Ramos (cell line): ENCODE measurements around the gene NSMF.

Experiments used
- in situ Hi-C: fragments of 300-500 bp; cut with MboI; formaldehyde crosslinking; loops from one replicate; pipeline ENCODE4 v1.14.3; 2022; ENCODE audit warnings: low sequenced_read_pairs; ENCODE audit not compliant: unreplicated experiment

Gene NSMF

DNA sequence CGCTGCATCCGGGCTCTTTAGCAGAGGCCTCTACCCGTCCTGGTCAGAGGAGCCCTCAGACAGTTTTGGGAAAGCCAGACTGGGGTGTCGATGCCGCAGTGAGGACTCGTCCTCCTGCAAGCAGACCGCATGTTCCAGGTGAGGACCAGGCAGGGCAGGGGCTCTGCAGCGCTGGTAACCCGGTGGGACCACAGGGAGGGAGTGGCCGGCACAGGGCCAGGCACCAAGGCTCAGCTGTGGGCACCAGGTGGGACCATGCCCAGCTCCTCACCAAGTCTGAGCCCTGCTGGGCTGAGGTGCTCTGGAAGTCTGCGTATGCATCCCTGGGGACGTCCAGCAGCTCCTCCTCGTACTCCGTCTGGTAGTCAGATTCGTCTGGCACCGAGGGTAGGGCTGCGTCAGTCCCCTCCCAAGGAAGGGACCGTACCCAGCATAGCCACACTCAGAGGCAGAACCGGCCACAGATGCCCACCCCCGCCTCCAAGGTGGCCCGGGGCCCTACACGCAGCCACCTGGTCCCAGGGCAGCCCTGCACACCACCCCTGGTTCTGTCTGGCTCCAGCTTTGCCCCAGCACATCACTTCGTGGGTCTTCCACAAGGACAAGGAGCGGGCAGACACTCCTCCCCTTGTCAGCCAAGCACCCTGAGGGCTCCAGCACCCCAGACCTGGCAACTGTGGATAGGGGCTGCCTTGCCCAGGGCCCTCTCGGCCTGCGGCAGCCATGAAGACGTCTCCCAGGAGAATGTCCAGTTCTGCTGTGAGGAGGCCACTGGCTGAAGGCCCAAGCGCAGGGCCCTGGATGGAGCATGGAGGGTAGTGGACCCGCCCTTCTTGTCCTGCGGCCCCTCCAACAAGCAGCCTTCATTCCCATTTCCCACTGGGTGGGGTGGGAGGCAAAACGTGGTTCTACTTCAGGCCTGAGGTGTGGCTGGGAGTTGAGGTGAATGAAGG lies 1.5 kb upstream of the NSMF start:
- in situ Hi-C loops: loop anchor here (25.0 kb wide), 1 partner anchor 673 kb away; the partner anchor contains the start of genes CCDC183 and TMEM141

GRCh38 chr9:137459601-137460362 lies 648 bp upstream of the NSMF start:
- in situ Hi-C loops: loop anchor here (25.0 kb wide), 1 partner anchor 672 kb away; the partner anchor contains the start of genes CCDC183 and TMEM141

- in situ Hi-C loops: loop anchor here (25.0 kb wide), 1 partner anchor 671 kb away; the partner anchor contains the start of genes CCDC183 and TMEM141
Measured at GRCh38 chr9:137458194-137459151, 661 bp downstream of the NSMF start.

- in situ Hi-C loops: loop anchor here (25.0 kb wide), 1 partner anchor 670 kb away; the partner anchor contains the start of genes CCDC183 and TMEM141
Measured at GRCh38 chr9:137457406-137458193, 1.5 kb downstream of the NSMF start.

DNA sequence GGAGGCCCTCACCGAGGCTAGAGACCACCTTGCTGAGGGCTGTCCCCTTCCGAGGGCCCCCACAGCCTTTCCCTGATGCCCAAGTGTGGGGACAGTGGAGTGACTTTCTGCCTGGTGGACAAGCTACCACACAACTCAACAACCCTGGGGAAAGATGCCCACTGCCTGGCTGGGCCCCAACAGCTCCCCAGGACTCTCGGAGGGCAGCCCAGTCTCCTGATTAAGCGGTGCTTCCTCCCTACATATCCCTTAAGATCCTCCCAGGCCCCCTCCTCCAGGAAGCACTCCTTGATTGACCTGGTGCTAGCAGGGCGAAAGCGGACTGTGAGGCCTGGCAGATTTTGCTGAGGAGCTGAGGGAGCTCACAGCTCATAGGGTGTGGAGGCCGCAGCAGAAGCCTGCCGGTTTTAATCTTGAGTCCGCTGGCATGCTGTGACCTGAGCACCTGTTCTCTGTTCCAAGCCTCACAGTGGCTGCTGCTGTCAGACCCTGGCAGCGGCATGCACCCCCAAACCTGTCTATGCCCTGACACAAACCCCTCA lies 2.2 kb downstream of the NSMF start:
- in situ Hi-C loops: loop anchor here (25.0 kb wide), 1 partner anchor 670 kb away; the partner anchor contains the start of genes CCDC183 and TMEM141

DNA sequence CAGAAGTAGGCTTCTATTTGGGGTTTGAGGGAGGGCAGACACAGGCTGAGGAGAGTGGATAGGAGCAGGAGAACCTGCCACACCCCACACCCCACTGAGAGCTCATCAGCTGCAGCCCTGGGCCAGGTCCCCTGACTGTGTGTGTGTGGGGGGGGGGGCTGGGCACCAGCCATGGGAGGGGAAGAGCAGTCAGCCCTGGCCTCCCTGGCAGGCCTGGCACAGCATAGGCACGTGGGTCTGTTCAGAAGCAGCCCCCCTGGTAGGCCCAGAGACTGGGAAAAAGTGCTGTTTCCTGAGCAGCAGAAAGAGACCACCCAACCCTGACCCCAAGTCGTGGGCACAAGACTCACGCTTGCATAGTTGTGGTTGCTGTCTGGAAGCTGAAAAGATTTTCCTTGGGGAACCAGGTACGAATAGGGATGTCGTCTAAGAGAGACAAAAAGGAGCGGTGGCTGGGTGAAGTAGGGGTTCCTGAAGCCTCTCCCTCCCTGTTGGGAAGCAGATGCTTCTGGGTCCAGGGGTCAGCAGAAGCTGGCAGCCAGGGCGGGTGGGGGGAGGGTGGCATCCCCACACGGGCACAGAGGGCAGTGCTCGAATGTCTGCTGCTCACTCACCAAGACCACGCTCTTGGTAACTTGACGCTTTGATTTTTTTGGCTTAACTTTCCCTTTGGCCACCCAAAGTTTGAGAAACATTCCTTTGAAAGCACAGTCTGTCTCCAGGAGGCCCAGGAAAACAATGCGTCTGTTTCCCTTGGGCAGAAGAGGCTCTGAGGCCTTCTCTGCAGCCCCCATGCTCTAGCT lies 2.9 kb downstream of the NSMF start:
- in situ Hi-C loops: loop anchor here (25.0 kb wide), 1 partner anchor 669 kb away; the partner anchor contains the start of genes CCDC183 and TMEM141

- in situ Hi-C loops: loop anchor here (25.0 kb wide), 1 partner anchor 668 kb away; the partner anchor contains the start of genes CCDC183 and TMEM141
Measured at GRCh38 chr9:137455359-137455991, 3.7 kb downstream of the NSMF start.

GRCh38 chr9:137454597-137455358 lies 4.4 kb downstream of the NSMF start:
- in situ Hi-C loops: loop anchor here (25.0 kb wide), 1 partner anchor 667 kb away; the partner anchor contains the start of genes CCDC183 and TMEM141

DNA sequence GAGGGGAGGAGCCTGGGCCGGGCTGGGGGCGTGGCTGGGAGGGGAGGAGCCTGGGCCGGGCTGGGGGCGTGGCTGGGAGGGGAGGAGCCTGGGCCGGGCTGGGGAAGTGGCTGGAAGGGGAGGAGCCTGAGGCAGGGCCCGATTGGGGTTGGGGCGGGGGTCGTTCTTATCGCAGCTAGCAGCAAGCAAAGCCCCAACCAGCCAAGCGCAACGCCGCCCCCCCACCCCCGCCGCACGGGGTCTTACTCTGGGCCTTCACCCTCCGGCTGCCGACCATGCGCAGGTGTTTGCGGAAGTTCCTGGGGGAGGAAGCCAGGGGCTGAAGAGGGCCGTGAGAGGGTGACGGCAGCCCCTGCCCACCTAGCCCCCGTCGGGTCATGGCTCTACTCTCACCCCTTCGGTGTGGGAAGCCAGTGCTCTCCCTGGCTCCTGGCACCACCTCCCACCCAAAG lies 5.0 kb downstream of the NSMF start:
- in situ Hi-C loops: loop anchor here (25.0 kb wide), 1 partner anchor 667 kb away; the partner anchor contains the start of genes CCDC183 and TMEM141

DNA sequence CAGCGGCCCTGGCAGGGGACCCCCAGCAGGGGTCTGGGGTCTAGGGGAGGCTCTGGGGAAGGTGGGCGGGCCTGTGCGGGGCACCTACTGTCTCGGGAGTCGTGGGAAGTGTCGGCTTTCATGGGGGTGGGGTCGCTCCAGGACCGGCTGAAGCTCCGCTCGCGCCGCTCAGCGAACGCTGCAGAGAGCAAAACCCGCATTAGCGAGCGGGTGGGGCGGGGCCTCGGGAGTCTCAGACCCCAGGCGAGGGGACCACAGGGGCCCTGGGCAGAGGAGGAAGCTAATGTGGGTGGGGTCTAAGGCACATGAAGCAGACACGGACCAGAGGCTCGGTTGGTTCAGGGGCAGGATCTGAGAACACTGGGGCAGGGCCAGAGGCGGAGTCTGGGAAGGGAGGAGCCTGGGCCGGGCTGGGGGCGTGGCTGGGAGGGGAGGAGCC lies 5.5 kb downstream of the NSMF start:
- in situ Hi-C loops: loop anchor here (25.0 kb wide), 1 partner anchor 666 kb away; the partner anchor contains the start of genes CCDC183 and TMEM141

- in situ Hi-C loops: loop anchor here (25.0 kb wide), 1 partner anchor 666 kb away; the partner anchor contains the start of genes CCDC183 and TMEM141
Measured at GRCh38 chr9:137452761-137453642, 6.1 kb downstream of the NSMF start.

- in situ Hi-C loops: loop anchor here (25.0 kb wide), 1 partner anchor 665 kb away; the partner anchor contains the start of genes CCDC183 and TMEM141
Measured at GRCh38 chr9:137452006-137452760, 7.0 kb downstream of the NSMF start.

DNA sequence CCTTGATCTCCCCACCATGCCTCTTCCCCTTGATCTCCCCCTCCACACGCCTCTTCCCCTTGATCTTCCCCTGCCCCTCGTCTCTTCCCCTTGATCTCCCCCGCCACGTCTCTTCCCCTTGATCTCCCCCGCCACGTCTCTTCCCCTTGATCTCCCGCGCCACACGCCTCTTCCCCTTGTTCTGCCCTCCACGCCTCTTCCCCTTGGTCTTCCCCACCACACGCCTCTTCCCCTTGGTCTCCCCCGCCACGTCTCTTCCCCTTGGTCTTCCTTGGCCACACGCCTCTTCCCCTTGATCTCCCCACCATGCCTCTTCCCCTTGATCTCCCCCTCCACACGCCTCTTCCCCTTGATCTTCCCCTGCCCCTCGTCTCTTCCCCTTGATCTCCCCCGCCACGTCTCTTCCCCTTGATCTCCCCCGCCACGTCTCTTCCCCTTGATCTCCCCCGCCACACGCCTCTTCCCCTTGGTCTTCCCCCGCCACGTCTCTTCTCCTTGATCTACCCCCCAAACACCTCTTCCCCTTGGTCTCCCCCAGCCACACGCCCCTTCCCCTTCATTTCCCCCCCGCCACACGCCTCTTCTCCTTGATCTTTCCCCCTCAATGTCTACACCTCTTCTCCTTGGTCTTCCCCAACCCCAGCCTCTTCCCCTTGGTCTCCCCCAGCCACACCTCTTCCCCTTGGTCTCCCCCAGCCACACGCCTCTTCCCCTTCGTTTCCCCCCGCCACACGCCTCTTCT lies 7.7 kb downstream of the NSMF start:
- in situ Hi-C loops: loop anchor here (25.0 kb wide), 1 partner anchor 664 kb away; the partner anchor contains the start of genes CCDC183 and TMEM141
